Measurements from ENCODE around the gene TRIP12. TPM values are rescaled to one million over a fixed set of nuclear protein-coding genes. Genes with fewer than 3 reads are reported as not detected.

Gene TRIP12
- total RNA-seq, 4 donors from 2014 or later = 156 to 182 (median 168) TPM

DNA sequence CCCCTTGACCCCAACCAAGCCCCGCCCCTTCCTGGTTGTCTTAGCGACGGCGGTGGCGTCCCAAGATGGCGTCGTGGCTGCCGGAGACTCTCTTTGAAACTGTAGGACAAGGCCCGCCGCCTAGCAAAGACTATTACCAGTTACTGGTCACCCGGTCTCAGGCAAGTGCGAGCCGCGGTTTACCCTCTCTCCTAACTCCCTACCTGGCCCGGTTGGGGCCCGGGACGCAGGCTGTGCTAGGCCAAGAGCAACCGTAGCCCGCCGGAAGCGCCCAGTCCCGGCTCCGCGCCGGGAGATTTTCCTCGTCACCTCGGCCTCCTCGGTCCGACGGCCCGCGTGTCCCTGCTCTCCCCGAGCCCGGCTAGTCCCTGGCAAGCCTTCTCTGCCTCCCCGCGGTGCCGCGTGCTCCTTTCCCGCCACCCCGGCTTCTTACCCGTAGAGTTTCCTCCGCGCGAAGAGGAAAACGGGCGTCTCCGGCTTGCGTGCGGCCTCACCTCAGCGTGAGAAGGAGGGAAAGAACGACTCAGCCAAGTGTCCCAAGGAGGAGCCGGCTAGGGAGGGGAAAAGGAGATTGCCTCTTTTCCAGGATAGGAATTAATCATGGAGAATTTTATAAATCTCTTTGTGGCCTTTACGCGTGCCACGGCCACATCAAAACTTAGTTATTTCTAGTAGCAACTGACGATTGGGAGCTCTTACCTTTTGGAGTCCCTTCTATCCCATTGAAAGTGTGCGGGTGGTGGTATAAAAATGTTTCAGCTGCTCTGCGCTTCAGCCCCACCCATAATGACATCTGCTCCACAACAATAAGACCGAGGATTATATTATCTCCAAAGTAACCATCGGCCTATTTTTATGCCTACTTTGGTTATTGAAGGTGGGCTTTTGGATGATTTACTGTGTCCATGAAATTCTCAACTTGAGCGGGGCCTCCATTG, 909 bp upstream of the TRIP12 start, which contains the start of gene FBXO36:
FBXO36 (plus strand) TSS at position 55 of the 938 bp plus-strand sequence; CDS start at position 66, 11 bp downstream.
- peaks cover 27 to 42% (median 39%) of the 10 kb centered on the region in 4 donors for H3K4me1 ChIP-seq
- no peaks in the 10 kb centered on the region for H3K9me3 ChIP-seq

GRCh38 chr2:229921101-229921891, 513 bp downstream of the TRIP12 start:
- Histone ChIP-seq H3K4me3 (peak overlapping the region; percentile 84 to 96 (median 90)), H3K27ac (replicated peaks in 1 of 4) (peak overlapping the region; percentile 97 to 100 (median 99)), H3K9me3 (no peaks in the 10 kb centered on the region), H3K36me3 (peaks cover 0 to 6% (median 2%) of the 10 kb centered on the region in 4 donors), H3K4me1 (peaks cover 27 to 49% (median 42%) of the 10 kb centered on the region in 4 donors), H3K27me3 (no peaks in the 10 kb centered on the region)
- TF ChIP-seq POLR2AphosphoS5 (IDR thresholded peaks at IDR 0.05) (no peak), POLR2A (IDR thresholded peaks at IDR 0.05; ENCODE audit: low read depth) (no peak), EP300 (IDR thresholded peaks at IDR 0.05) (no peak)
- TF ChIP-seq, protein P1, sequence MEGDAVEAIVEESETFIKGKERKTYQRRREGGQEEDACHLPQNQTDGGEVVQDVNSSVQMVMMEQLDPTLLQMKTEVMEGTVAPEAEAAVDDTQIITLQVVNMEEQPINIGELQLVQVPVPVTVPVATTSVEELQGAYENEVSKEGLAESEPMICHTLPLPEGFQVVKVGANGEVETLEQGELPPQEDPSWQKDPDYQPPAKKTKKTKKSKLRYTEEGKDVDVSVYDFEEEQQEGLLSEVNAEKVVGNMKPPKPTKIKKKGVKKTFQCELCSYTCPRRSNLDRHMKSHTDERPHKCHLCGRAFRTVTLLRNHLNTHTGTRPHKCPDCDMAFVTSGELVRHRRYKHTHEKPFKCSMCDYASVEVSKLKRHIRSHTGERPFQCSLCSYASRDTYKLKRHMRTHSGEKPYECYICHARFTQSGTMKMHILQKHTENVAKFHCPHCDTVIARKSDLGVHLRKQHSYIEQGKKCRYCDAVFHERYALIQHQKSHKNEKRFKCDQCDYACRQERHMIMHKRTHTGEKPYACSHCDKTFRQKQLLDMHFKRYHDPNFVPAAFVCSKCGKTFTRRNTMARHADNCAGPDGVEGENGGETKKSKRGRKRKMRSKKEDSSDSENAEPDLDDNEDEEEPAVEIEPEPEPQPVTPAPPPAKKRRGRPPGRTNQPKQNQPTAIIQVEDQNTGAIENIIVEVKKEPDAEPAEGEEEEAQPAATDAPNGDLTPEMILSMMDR (IDR thresholded peaks at IDR 0.05) = no peak
- under 1% methylated on average over 34 of the region's 60 CpGs for WGBS
- DNase-seq (ENCODE audit: extremely low spot score) = peak; percentile 93
- intact Hi-C loops (cut with DNase I) = loop anchor here (5.0 kb wide), 1 partner anchor 61 kb away; no protein-coding TSS in a partner anchor

More for the DNA sequence above, 909 bp upstream of the TRIP12 start, which contains the start of gene FBXO36:
- TF ChIP-seq, protein P1 (IDR thresholded peaks at IDR 0.05) = no peak
- TF ChIP-seq POLR2A (IDR thresholded peaks at IDR 0.05; ENCODE audit: low read depth) = no peak
- no peak for TF ChIP-seq EP300 (IDR thresholded peaks at IDR 0.05)
- no peak for TF ChIP-seq POLR2AphosphoS5 (IDR thresholded peaks at IDR 0.05)
- peak within 1 kb of the TSS; percentile 97 to 100 (median 99) for H3K27ac ChIP-seq (replicated peaks in 1 of 4)
- intact Hi-C loops (cut with DNase I) = loop anchor here (5.0 kb wide), 1 partner anchor 60 kb away; no protein-coding TSS in a partner anchor
- DNase-seq (ENCODE audit: extremely low spot score) = no peak
- H3K4me3 ChIP-seq = peak within 1 kb of the TSS; percentile 84 to 96 (median 90)
- peaks cover 0 to 2% (median under 1%) of the 10 kb centered on the region in 4 donors for H3K36me3 ChIP-seq
- 3% methylated on average over 28 of the region's 61 CpGs for WGBS
- no peaks in the 10 kb centered on the region for H3K27me3 ChIP-seq

DNA sequence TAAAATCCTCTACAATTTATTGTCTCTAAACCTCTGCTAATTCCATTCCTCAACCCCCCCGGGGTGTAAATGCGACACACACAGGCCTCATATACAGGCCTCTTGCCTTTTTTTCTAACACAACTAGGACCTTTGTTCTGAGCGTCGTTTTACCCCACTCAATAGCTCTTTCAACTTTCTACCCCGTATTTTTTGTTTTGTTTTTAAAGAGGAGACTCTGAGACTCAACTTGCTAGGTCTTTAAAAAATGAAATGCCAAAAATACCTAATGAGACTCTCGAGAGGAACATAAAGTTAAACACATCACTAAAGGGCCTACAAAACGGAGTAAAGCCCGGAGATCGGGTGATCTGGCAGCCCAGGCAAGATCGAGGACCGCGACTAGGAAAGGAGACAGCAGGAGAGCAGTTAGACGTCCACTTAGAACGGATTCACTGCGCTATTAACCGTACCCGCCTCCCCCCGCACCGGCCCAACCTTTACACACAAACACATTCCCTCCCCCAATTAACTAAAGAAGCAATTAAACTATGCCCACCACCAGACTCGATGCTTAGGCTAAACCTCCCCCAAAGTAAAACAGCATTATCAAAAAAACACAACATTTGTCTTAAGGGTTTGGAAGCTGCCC, 1.7 kb downstream of the TRIP12 start:
- peaks cover 27 to 56% (median 54%) of the 10 kb centered on the region in 4 donors for H3K4me1 ChIP-seq
- 3% methylated on average over 20 of the region's 20 CpGs for WGBS
- DNase-seq (ENCODE audit: extremely low spot score) = no peak
- peaks cover 0 to 11% (median 2%) of the 10 kb centered on the region in 4 donors for H3K36me3 ChIP-seq
- H3K9me3 ChIP-seq = no peaks in the 10 kb centered on the region
- peak overlapping the region; percentile 97 to 100 (median 99) for H3K27ac ChIP-seq (replicated peaks in 1 of 4)
- H3K4me3 ChIP-seq = peak overlapping the region; percentile 84 to 96 (median 90)
- intact Hi-C loops (cut with DNase I) = loop anchor here (5.0 kb wide), 1 partner anchor 62 kb away; no protein-coding TSS in a partner anchor
- H3K27me3 ChIP-seq = no peaks in the 10 kb centered on the region
- TF ChIP-seq POLR2AphosphoS5 (IDR thresholded peaks at IDR 0.05) = no peak
- TF ChIP-seq, protein P1 (IDR thresholded peaks at IDR 0.05) = no peak
- no peak for TF ChIP-seq EP300 (IDR thresholded peaks at IDR 0.05)
- TF ChIP-seq POLR2A (IDR thresholded peaks at IDR 0.05; ENCODE audit: low read depth) = no peak

DNA sequence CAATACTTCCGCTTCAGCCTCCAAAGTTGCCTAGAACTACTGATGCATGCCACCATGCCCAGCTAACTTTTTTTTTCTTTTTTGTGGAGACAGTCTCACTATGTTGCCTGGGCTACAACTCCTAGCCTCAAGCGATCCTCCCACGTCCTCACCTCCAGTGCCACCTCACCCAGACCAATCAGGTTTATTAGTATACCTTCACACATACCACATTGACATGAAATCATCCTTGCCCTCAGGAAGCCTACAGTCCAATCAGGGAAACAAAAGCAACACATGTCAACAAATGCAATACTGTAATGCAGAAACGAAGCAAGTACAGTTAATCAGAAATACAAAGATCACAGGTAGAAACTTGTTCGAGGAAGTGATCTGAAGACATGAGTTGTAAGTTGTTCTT, 4.0 kb downstream of the TRIP12 start:
- intact Hi-C loops (cut with DNase I) = loop anchor here (10.0 kb wide), 1 partner anchor 133 kb away; no protein-coding TSS in a partner anchor
- Histone ChIP-seq H3K27ac (replicated peaks in 1 of 4) (no peak overlapping the region), H3K27me3 (no peaks in the 10 kb centered on the region), H3K4me3 (no peak overlapping the region), H3K9me3 (no peaks in the 10 kb centered on the region), H3K4me1 (peaks cover 39 to 68% (median 63%) of the 10 kb centered on the region in 4 donors), H3K36me3 (peaks cover 0 to 11% (median 2%) of the 10 kb centered on the region in 4 donors)
- TF ChIP-seq EP300 (IDR thresholded peaks at IDR 0.05) (no peak), POLR2AphosphoS5 (IDR thresholded peaks at IDR 0.05) (no peak), POLR2A (IDR thresholded peaks at IDR 0.05; ENCODE audit: low read depth) (no peak)
- TF ChIP-seq, protein P1 (IDR thresholded peaks at IDR 0.05) = no peak
- 95% methylated on average over 5 of the region's 5 CpGs for WGBS
- DNase-seq (ENCODE audit: extremely low spot score) = no peak

Data from esophagus muscularis mucosa (tissue), 4 donors.